Tibial nerve (tissue), 4 donors: Measurements from ENCODE around the gene FMN1. TPM values are rescaled to one million over a fixed set of nuclear protein-coding genes. Genes with fewer than 3 reads are reported as not detected.

Experiments used
- DNase-seq, 2 donors: peaks; one replicate each; pipeline ENCODE4 v3.0.0-alpha.2; 2019; ENCODE audit warnings: low spot score in 2 of 2
- H3K27ac ChIP-seq, 4 donors: fragments of 200-600 bp; sonication (generic) in 3 of 4; one replicate each; pipeline ENCODE4 v1.5.1; 2017 to 2019; ENCODE audit warnings: mild to moderate bottlenecking in 1 of 4
- H3K27me3 ChIP-seq, 2 donors: fragments of 200-600 bp; sonication (generic) in 1 of 2; one replicate each; pipeline versions ENCODE4 v1.5.1 to v1.6.0; 2017 to 2019
- H3K36me3 ChIP-seq, 3 donors: fragments of 200-600 bp; sonication (generic); one replicate each; pipeline ENCODE4 v1.5.1; 2018 to 2019
- H3K4me1 ChIP-seq, 4 donors: fragments of 200-600 bp; sonication (generic) in 3 of 4; one replicate each; pipeline ENCODE4 v1.5.1; 2017 to 2019
- H3K4me3 ChIP-seq, 4 donors: fragments of 200-600 bp; sonication (generic) in 3 of 4; one replicate each; pipeline ENCODE4 v1.5.1; 2017 to 2019; ENCODE audit warnings: mild to moderate bottlenecking in 1 of 4, moderate library complexity in 1 of 4
- H3K9me3 ChIP-seq, 4 donors: fragments of 200-600 bp; sonication (generic) in 3 of 4; one replicate each; pipeline ENCODE4 v1.5.1; 2017 to 2019
- EP300 ChIP-seq, 2 donors: sonication (generic); formaldehyde crosslinking; IDR thresholded peaks; one replicate each; pipeline ENCODE4 v1.6.1; 2017; ENCODE audit warnings: antibody characterized with exemption in 2 of 2, mild to moderate bottlenecking in 1 of 2
- POLR2A ChIP-seq, 2 donors: fragments of 450-650 bp; IDR thresholded peaks; one replicate each; pipeline ENCODE4 v1.6.1; 2017; ENCODE audit warnings: antibody characterized with exemption in 2 of 2, mild to moderate bottlenecking in 2 of 2, moderate library complexity in 2 of 2
- WGBS, 2 donors: methylation state at CpG; one replicate each; pipeline ENCODE4 v1.1.5; 2018; 5-methylcytosine and 5-hydroxymethylcytosine counted together
- total RNA-seq, 4 donors: library from RNA; depleted of rRNA; stranded (reverse); fragments of >200 nt; gene quantifications; one replicate each; pipeline ENCODE4 v1.1.0, GENCODE V29; 2016
- TF ChIP-seq, protein P1 (sequence below), 5 experiments: fragments of 200-600 bp in 3 of 5; fragments of 450-650 bp in 2 of 5; sonication (generic) in 3 of 5; IDR thresholded peaks; one replicate each; pipeline ENCODE4 v1.5.1; 2016 to 2019; ENCODE audit warnings: antibody characterized with exemption in 5 of 5, mild to moderate bottlenecking in 3 of 5, moderate library complexity in 2 of 5

Gene FMN1
- total RNA-seq, 4 donors from 2014 or later: 15.1 to 62.1 (median 20.7) TPM

DNA sequence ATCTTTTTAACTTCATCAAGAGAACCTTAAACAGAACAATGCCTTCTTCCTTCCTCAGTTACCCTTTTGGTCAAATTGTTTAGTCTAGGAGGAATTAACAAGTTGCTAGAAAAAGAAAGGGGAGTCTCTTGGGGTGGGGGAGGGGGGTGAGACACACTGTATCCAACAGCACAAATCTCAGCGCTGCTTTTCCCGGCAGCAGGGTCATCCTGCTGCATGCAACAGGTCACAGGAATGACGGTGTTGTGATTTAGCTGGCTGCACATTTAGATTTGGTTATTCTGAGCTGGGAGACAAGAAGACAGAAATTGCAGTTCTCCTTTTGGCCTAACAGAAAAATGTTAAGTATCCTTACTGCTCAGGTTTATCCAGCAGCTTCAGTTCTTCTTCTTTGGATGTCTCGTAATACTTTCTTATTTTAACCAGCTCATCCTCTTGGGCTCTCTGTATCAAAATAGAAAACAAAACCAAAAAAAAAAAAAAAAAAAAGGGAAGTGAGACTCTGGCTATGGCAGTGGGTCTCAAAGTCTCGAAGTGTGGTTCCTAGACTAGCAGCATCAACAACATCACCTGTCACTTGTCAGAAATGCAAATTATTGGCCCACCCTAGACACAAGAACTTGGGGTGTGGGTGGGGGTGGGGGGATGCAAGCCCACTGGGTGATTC lies 286.2 kb downstream of the FMN1 start:
- DNase-seq: no peak
- no peak for TF ChIP-seq EP300 (IDR thresholded peaks at IDR 0.05)
- TF ChIP-seq, protein P1, sequence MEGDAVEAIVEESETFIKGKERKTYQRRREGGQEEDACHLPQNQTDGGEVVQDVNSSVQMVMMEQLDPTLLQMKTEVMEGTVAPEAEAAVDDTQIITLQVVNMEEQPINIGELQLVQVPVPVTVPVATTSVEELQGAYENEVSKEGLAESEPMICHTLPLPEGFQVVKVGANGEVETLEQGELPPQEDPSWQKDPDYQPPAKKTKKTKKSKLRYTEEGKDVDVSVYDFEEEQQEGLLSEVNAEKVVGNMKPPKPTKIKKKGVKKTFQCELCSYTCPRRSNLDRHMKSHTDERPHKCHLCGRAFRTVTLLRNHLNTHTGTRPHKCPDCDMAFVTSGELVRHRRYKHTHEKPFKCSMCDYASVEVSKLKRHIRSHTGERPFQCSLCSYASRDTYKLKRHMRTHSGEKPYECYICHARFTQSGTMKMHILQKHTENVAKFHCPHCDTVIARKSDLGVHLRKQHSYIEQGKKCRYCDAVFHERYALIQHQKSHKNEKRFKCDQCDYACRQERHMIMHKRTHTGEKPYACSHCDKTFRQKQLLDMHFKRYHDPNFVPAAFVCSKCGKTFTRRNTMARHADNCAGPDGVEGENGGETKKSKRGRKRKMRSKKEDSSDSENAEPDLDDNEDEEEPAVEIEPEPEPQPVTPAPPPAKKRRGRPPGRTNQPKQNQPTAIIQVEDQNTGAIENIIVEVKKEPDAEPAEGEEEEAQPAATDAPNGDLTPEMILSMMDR (IDR thresholded peaks at IDR 0.05): no peak
- TF ChIP-seq POLR2A (IDR thresholded peaks at IDR 0.05): no peak
- H3K4me3 ChIP-seq: no peak overlapping the region
- H3K4me1 ChIP-seq: peaks cover 0 to 12% (median 0%) of the 10 kb centered on the region in 4 donors
- no peak overlapping the region for H3K27ac ChIP-seq
- no peaks in the 10 kb centered on the region for H3K36me3 ChIP-seq
- WGBS, 2 donors: 35 to 37% methylated on average over 5 of the region's 5 CpGs
- H3K9me3 ChIP-seq: no peaks in the 10 kb centered on the region
- H3K27me3 ChIP-seq: no peaks in the 10 kb centered on the region

GRCh38 chr15:32905481-32905880 lies 289.0 kb downstream of the FMN1 start:
- 87 to 89% methylated on average over 4 of the region's 4 CpGs for WGBS, 2 donors
- no peaks in the 10 kb centered on the region for H3K27me3 ChIP-seq
- H3K36me3 ChIP-seq: no peaks in the 10 kb centered on the region
- H3K4me1 ChIP-seq: peaks cover 0 to 12% (median 0%) of the 10 kb centered on the region in 4 donors
- no peak for TF ChIP-seq EP300 (IDR thresholded peaks at IDR 0.05)
- TF ChIP-seq, protein P1 (IDR thresholded peaks at IDR 0.05): no peak
- DNase-seq: no peak
- no peak overlapping the region for H3K4me3 ChIP-seq
- H3K9me3 ChIP-seq: no peaks in the 10 kb centered on the region
- no peak overlapping the region for H3K27ac ChIP-seq

DNA sequence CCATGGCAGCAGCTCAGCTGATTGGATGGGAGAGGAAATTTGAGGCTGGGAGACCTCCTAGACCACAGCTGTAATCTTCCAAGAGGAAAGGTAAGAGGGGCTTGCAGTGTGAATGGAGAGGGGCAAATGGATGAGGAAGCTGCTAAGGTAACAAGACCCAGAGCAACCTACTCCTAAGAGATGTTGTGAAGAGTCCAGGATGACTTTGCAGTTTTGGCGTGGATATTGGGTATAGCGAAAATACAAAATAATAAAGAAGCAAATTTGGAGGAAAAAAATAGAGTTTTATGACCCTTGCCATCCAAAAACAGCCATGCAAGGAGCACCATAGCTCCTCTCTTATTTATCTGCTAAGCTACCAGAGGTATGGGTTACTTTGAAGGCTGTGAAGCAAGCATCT lies 290.1 kb downstream of the FMN1 start:
- no peak for DNase-seq
- Histone ChIP-seq H3K4me1 (peaks cover 0 to 12% (median under 1%) of the 10 kb centered on the region in 4 donors), H3K27ac (no peak overlapping the region), H3K27me3 (no peaks in the 10 kb centered on the region), H3K9me3 (no peaks in the 10 kb centered on the region), H3K36me3 (no peaks in the 10 kb centered on the region), H3K4me3 (no peak overlapping the region)
- TF ChIP-seq POLR2A (IDR thresholded peaks at IDR 0.05) (no peak), EP300 (IDR thresholded peaks at IDR 0.05) (no peak)
- TF ChIP-seq, protein P1 (IDR thresholded peaks at IDR 0.05): no peak
- 91 to 93% methylated on average over 2 of the region's 2 CpGs for WGBS, 2 donors

GRCh38 chr15:32903591-32904290 lies 290.8 kb downstream of the FMN1 start:
- Histone ChIP-seq H3K27ac (no peak overlapping the region), H3K4me1 (peaks cover 0 to 7% (median 2%) of the 10 kb centered on the region in 4 donors), H3K36me3 (no peaks in the 10 kb centered on the region), H3K4me3 (no peak overlapping the region), H3K9me3 (no peaks in the 10 kb centered on the region), H3K27me3 (no peaks in the 10 kb centered on the region)
- no peak for DNase-seq
- TF ChIP-seq POLR2A (IDR thresholded peaks at IDR 0.05): no peak
- TF ChIP-seq, protein P1 (IDR thresholded peaks at IDR 0.05): no peak
- TF ChIP-seq EP300 (IDR thresholded peaks at IDR 0.05): no peak
- WGBS, 2 donors: 86 to 87% methylated on average over 10 of the region's 10 CpGs

DNA sequence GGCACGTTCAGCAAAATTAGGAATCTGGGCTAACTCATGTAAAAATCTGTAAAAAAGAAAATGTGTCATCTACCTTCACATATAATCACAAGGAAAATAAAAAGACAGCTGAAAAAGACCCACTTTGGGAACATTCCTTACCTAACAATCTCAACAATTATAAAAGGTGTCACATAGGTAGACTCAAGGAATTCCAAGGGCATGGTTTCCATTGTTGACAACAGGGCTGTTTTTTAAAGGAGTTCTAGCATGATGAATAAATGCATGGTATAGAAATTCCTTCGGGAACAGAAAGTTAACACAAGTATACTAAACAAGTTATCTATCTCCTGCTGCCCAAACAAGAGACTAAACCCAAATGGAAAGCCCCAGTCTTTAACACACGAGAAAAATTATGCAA lies 292.5 kb downstream of the FMN1 start:
- Histone ChIP-seq H3K4me1 (peaks cover 0 to 4% (median 0%) of the 10 kb centered on the region in 4 donors), H3K9me3 (no peaks in the 10 kb centered on the region), H3K36me3 (no peaks in the 10 kb centered on the region), H3K27me3 (no peaks in the 10 kb centered on the region), H3K4me3 (no peak overlapping the region), H3K27ac (no peak overlapping the region)
- WGBS, 2 donors: 78 to 83% methylated on average over 3 of the region's 3 CpGs
- TF ChIP-seq EP300 (IDR thresholded peaks at IDR 0.05) (no peak), POLR2A (IDR thresholded peaks at IDR 0.05) (no peak)
- TF ChIP-seq, protein P1 (IDR thresholded peaks at IDR 0.05): no peak
- DNase-seq: no peak
